CD4-positive, alpha-beta memory T cell (primary cell): Measurements from ENCODE around the gene S100A14. TPM values are rescaled to one million over a fixed set of nuclear protein-coding genes. Genes with fewer than 3 reads are reported as not detected.
"Not testable (repeated sequence)": the region's sequence is repeated elsewhere in the genome, so short reads cannot be mapped to it uniquely, and the experiment has no call there.

Experiments used
- CTCF ChIA-PET: fragments of 350-600 bp; sonication (Branson Sonifier 250); formaldehyde crosslinking; loops from one replicate; lab custom pipeline; 2021; ENCODE audit warnings: inconsistent platforms; ENCODE audit not compliant: partially characterized antibody; lab: Charles Lee
- POLR2A ChIA-PET: fragments of 350-600 bp; sonication (Branson Sonifier 250); formaldehyde crosslinking; loops from one replicate; lab custom pipeline; 2021; ENCODE audit not compliant: partially characterized antibody; lab: Charles Lee
- DNase-seq, 5 donors: peaks; one replicate each; pipeline versions ENCODE4 v3.0.0 to v3.0.0-alpha.2; 2020 to 2022; ENCODE audit warnings: mixed read lengths in 1 of 5
- H3K27ac ChIP-seq: one replicate; pipeline ENCODE4 v1.7.0; 2013; ENCODE audit warnings: low read depth, low read length
- H3K27me3 ChIP-seq: 2 replicates; pipeline ENCODE4 v1.7.0; 2013; ENCODE audit warnings: mild to moderate bottlenecking, low read length, moderate library complexity; ENCODE audit not compliant: insufficient read depth
- H3K36me3 ChIP-seq: 2 replicates; pipeline ENCODE4 v1.7.0; 2013; ENCODE audit warnings: mild to moderate bottlenecking, low read length, moderate library complexity; ENCODE audit not compliant: insufficient read depth
- H3K4me1 ChIP-seq: 2 replicates; pipeline ENCODE4 v1.7.0; 2013; ENCODE audit warnings: mild to moderate bottlenecking, low read length, moderate library complexity; ENCODE audit not compliant: insufficient read depth
- H3K4me3 ChIP-seq, 2 donors: one replicate each; pipeline ENCODE4 v1.7.0; 2013; ENCODE audit warnings: low read length in 2 of 2, mild to moderate bottlenecking in 1 of 2
- H3K9me3 ChIP-seq, 2 donors: one replicate each; pipeline ENCODE4 v1.7.0; 2013; ENCODE audit warnings: low read length in 2 of 2, control low read depth in 1 of 2; ENCODE audit not compliant: control insufficient read depth in 1 of 2
- H3K27ac Mint-ChIP-seq, 7 donors: one replicate each; pipeline ENCODE4 v1.8.0; 2020 to 2021; ENCODE audit warnings: mixed read lengths in 7 of 7, mild to moderate bottlenecking in 6 of 7, inconsistent platforms in 3 of 7, moderate library complexity in 3 of 7
- H3K27me3 Mint-ChIP-seq, 2 donors: one replicate each; pipeline ENCODE4 v1.8.0; 2020 to 2021; ENCODE audit warnings: mixed read lengths in 2 of 2
- H3K36me3 Mint-ChIP-seq, 2 donors: one replicate each; pipeline ENCODE4 v1.8.0; 2020 to 2021; ENCODE audit warnings: mixed read lengths in 2 of 2, inconsistent platforms in 1 of 2, mild to moderate bottlenecking in 1 of 2
- H3K4me1 Mint-ChIP-seq, 4 donors: one replicate each; pipeline ENCODE4 v1.8.0; 2020 to 2021; ENCODE audit warnings: mixed read lengths in 4 of 4, mild to moderate bottlenecking in 1 of 4
- H3K4me3 Mint-ChIP-seq, 8 donors: one replicate each; pipeline ENCODE4 v1.8.0; 2020 to 2021; ENCODE audit warnings: mixed read lengths in 8 of 8, mild to moderate bottlenecking in 7 of 8, moderate library complexity in 6 of 8, inconsistent platforms in 3 of 8
- H3K9me3 Mint-ChIP-seq, 8 donors: one replicate each; pipeline ENCODE4 v1.8.0; 2020 to 2021; ENCODE audit warnings: mixed read lengths in 8 of 8, mild to moderate bottlenecking in 5 of 8, inconsistent platforms in 3 of 8, moderate library complexity in 1 of 8
- intact Hi-C: fragments of 100-400 bp; cut with micrococcal nuclease; formaldehyde crosslinking; loops from one replicate; pipeline ENCODE4 v1.15.1; 2023
- polyA plus RNA-seq, 2 donors: library from polyadenylated mRNA; unstranded; fragments of 300-500 nt; fragmentation: Illumina TruSeq; gene quantifications; one replicate each; pipeline ENCODE4 v1.2.3, GENCODE V29; 2021
- total RNA-seq, 2 experiments: library from RNA; stranded (reverse); gene quantifications; one replicate each; pipeline ENCODE4 v1.2.3, GENCODE V29; 2021

S100A14 gene
- total and polyA plus RNA-seq, 4 experiments from 2014 or later = not detected

- no peak for DNase-seq
- no peak overlapping the region for H3K27ac ChIP-seq
- Mint-ChIP-seq H3K4me1 (peaks cover 40 to 67% (median 50%) of the 10 kb centered on the region in 4 donors), H3K27ac (peak overlapping the region in 2 of 7 donors; percentile 7 to 74), H3K4me3 (no peak overlapping the region), H3K27me3 (no peaks in the 10 kb centered on the region), H3K9me3 (no peaks in the 10 kb centered on the region), H3K36me3 (peaks cover 55 to 87% of the 10 kb centered on the region in 2 donors)
- CTCF ChIA-PET = no interaction called here
- POLR2A ChIA-PET = interaction anchor here (0.6 to 1.4 kb wide), 2 partner anchors 12 to 20 kb away, joined by 3 read pairs; no protein-coding TSS in a partner anchor
- no peaks in the 10 kb centered on the region for H3K9me3 ChIP-seq
- intact Hi-C loops = no loop called here
- H3K4me3 ChIP-seq = no peak overlapping the region
- H3K36me3 ChIP-seq = peaks cover 95% of the 10 kb centered on the region
- H3K27me3 ChIP-seq = no peaks in the 10 kb centered on the region
- H3K4me1 ChIP-seq = peaks cover 64% of the 10 kb centered on the region
These were observed 24.7 kb upstream of the S100A14 start for GRCh38 chr1:153640861-153641260.

GRCh38 chr1:153640213-153640612 is 24.1 kb upstream of the S100A14 start:
- Histone ChIP-seq H3K36me3 (peaks cover 89% of the 10 kb centered on the region), H3K4me1 (peaks cover 65% of the 10 kb centered on the region)
- H3K9me3 ChIP-seq, H3K27ac Mint-ChIP-seq, H3K27ac ChIP-seq, H3K9me3 Mint-ChIP-seq, DNase-seq, H3K27me3 Mint-ChIP-seq, H3K4me3 Mint-ChIP-seq, intact Hi-C loops, H3K4me3 ChIP-seq, H3K27me3 ChIP-seq: not testable (repeated sequence)
- H3K36me3 Mint-ChIP-seq = peaks cover 49 to 83% of the 10 kb centered on the region in 2 donors
- ChIA-PET CTCF (interaction anchor here (0.9 to 1.5 kb wide), 2 partner anchors 13 to 20 kb away, joined by 3 to 4 read pairs; partner anchors contain the start of genes S100A1 and S100A13), POLR2A (interaction anchor here (1.3 to 1.4 kb wide), 2 partner anchors 12 to 16 kb away, joined by 3 to 4 read pairs; no protein-coding TSS in a partner anchor)
- peaks cover 38 to 65% (median 48%) of the 10 kb centered on the region in 4 donors for H3K4me1 Mint-ChIP-seq

- Mint-ChIP-seq H3K27ac (no peak overlapping the region), H3K36me3 (peaks cover 42 to 80% of the 10 kb centered on the region in 2 donors), H3K27me3 (no peaks in the 10 kb centered on the region), H3K4me1 (peaks cover 35 to 64% (median 47%) of the 10 kb centered on the region in 4 donors), H3K9me3 (no peaks in the 10 kb centered on the region), H3K4me3 (no peak overlapping the region)
- Histone ChIP-seq H3K4me1 (peaks cover 61% of the 10 kb centered on the region), H3K27ac (no peak overlapping the region), H3K36me3 (peaks cover 80% of the 10 kb centered on the region), H3K9me3 (no peaks in the 10 kb centered on the region), H3K4me3 (no peak overlapping the region), H3K27me3 (no peaks in the 10 kb centered on the region)
- no peak for DNase-seq
- intact Hi-C loops = no loop called here
- POLR2A ChIA-PET = interaction anchor here (1.3 to 1.7 kb wide), 2 partner anchors 17 to 20 kb away, joined by 4 to 9 read pairs; partner anchors contain the start of gene SNAPIN
- CTCF ChIA-PET = interaction anchor here (0.9 to 2.0 kb wide), 4 partner anchors 12 to 128 kb away, joined by 3 to 5 read pairs (median 4); partner anchors contain the start of genes S100A1 and S100A13
These were observed 23.2 kb upstream of the S100A14 start for GRCh38 chr1:153639280-153639679.

- H3K27me3 Mint-ChIP-seq = no peaks in the 10 kb centered on the region
- H3K27ac ChIP-seq = no peak overlapping the region
- H3K9me3 Mint-ChIP-seq = peaks cover 0 to under 1% (median 0%) of the 10 kb centered on the region in 8 donors
- no peak overlapping the region for H3K4me3 ChIP-seq
- H3K4me3 Mint-ChIP-seq = no peak overlapping the region
- no peaks in the 10 kb centered on the region for H3K27me3 ChIP-seq
- peak overlapping the region in 2 of 7 donors; percentile 60 to 84 for H3K27ac Mint-ChIP-seq
- H3K4me1 Mint-ChIP-seq = peaks cover 31 to 60% (median 46%) of the 10 kb centered on the region in 4 donors
- intact Hi-C loops = no loop called here
- H3K36me3 ChIP-seq = peaks cover 71% of the 10 kb centered on the region
- H3K4me1 ChIP-seq = peaks cover 56% of the 10 kb centered on the region
- H3K36me3 Mint-ChIP-seq = peaks cover 33 to 76% of the 10 kb centered on the region in 2 donors
- ChIA-PET POLR2A (interaction anchor here (1.4 to 2.2 kb wide), 3 partner anchors 9 to 21 kb away, joined by 6 to 13 read pairs (median 9); partner anchors contain the start of gene SNAPIN), CTCF (interaction anchor here (1.7 to 2.0 kb wide), 2 partner anchors 14 to 127 kb away, joined by 4 to 5 read pairs; no protein-coding TSS in a partner anchor)
- DNase-seq = no peak
- no peaks in the 10 kb centered on the region for H3K9me3 ChIP-seq
These were observed 22.1 kb upstream of the S100A14 start for GRCh38 chr1:153638261-153638660.

GRCh38 chr1:153636312-153636711 is 20.2 kb upstream of the S100A14 start:
- Histone ChIP-seq H3K4me1 (peaks cover 50% of the 10 kb centered on the region), H3K4me3 (no peak overlapping the region), H3K27ac (no peak overlapping the region), H3K9me3 (no peaks in the 10 kb centered on the region), H3K36me3 (peaks cover 52% of the 10 kb centered on the region), H3K27me3 (no peaks in the 10 kb centered on the region)
- DNase-seq = no peak
- Mint-ChIP-seq H3K36me3 (peaks cover 21 to 57% of the 10 kb centered on the region in 2 donors), H3K9me3 (peaks cover 0 to 3% (median 0%) of the 10 kb centered on the region in 8 donors), H3K27me3 (no peaks in the 10 kb centered on the region), H3K4me1 (peaks cover 31 to 59% (median 45%) of the 10 kb centered on the region in 4 donors), H3K27ac (peak overlapping the region in 4 of 7 donors; percentile 36 to 98 (median 68)), H3K4me3 (peak overlapping the region in 7 of 8 donors; percentile 70 to 100 (median 87))
- intact Hi-C loops = no loop called here
- ChIA-PET CTCF (no interaction called here), POLR2A (interaction anchor here (3.1 kb wide), 1 partner anchor 9 kb away, joined by 80 read pairs; no protein-coding TSS in a partner anchor)

- DNase-seq = no peak
- Mint-ChIP-seq H3K4me1 (peaks cover 27 to 55% (median 42%) of the 10 kb centered on the region in 4 donors), H3K4me3 (peak overlapping the region; percentile 79 to 100 (median 98)), H3K27me3 (no peaks in the 10 kb centered on the region), H3K9me3 (peaks cover 0 to 3% (median 0%) of the 10 kb centered on the region in 8 donors), H3K36me3 (peaks cover 16 to 52% of the 10 kb centered on the region in 2 donors), H3K27ac (peak overlapping the region in 6 of 7 donors; percentile 65 to 100 (median 90))
- no peaks in the 10 kb centered on the region for H3K27me3 ChIP-seq
- H3K4me1 ChIP-seq = peaks cover 46% of the 10 kb centered on the region
- POLR2A ChIA-PET = interaction anchor here (0.6 to 3.1 kb wide), 5 partner anchors 10 to 319 kb away, joined by 4 to 80 read pairs (median 33); partner anchors contain the start of genes ILF2, INTS3 and SNAPIN
- no peaks in the 10 kb centered on the region for H3K9me3 ChIP-seq
- CTCF ChIA-PET = interaction anchor here (1.5 to 2.5 kb wide), 2 partner anchors 12 to 91 kb away, joined by 6 to 7 read pairs; partner anchors contain the start of gene S100A4
- peaks cover 47% of the 10 kb centered on the region for H3K36me3 ChIP-seq
- intact Hi-C loops = loop anchor here (2.0 kb wide), 2 partner anchors 91 kb away; partner anchors contain the start of gene S100A4
- peak overlapping the region; percentile 40 for H3K27ac ChIP-seq
- no peak overlapping the region for H3K4me3 ChIP-seq
These were observed 19.7 kb upstream of the S100A14 start for GRCh38 chr1:153635872-153636271.
